ENCODE results near the gene PGLYRP3. TPM values are rescaled to one million over a fixed set of nuclear protein-coding genes. Genes with fewer than 3 reads are reported as not detected.

Gene PGLYRP3
- total RNA-seq, 1 experiment from 2014 or later = not detected

Other genes with a start within 250 kb of the PGLYRP3 start
- not detected in 2 replicates for gene SPRR2B, start 241.3 kb downstream of the PGLYRP3 start, total RNA-seq (2014; rRNA removed; shearing (Covaris generic))
- gene SPRR2E, start 218.4 kb downstream of the PGLYRP3 start, total RNA-seq (2014; rRNA removed; shearing (Covaris generic)) = not detected in 2 replicates
- gene SPRR2F, start 199.4 kb downstream of the PGLYRP3 start, total RNA-seq (2014; rRNA removed; shearing (Covaris generic)) = not detected in 2 replicates
- gene SPRR2G, start 162.1 kb downstream of the PGLYRP3 start, total RNA-seq (2014; rRNA removed; shearing (Covaris generic)) = not detected in 2 replicates
- gene LELP1, start 109.5 kb downstream of the PGLYRP3 start, total RNA-seq (2014; rRNA removed; shearing (Covaris generic)) = not detected in 2 replicates
- gene PRR9, start 95.4 kb downstream of the PGLYRP3 start, total RNA-seq (2014; rRNA removed; shearing (Covaris generic)) = not detected in 2 replicates
- gene LORICRIN, start 53.3 kb downstream of the PGLYRP3 start, total RNA-seq (2014; rRNA removed; shearing (Covaris generic)) = not detected in 2 replicates
- not detected in 2 replicates for gene PGLYRP4, start 35.9 kb upstream of the PGLYRP3 start, total RNA-seq (2014; rRNA removed; shearing (Covaris generic))
- not detected in 2 replicates for gene S100A9, start 44.9 kb upstream of the PGLYRP3 start, total RNA-seq (2014; rRNA removed; shearing (Covaris generic))
- gene S100A12, start 62.7 kb upstream of the PGLYRP3 start, total RNA-seq (2014; rRNA removed; shearing (Covaris generic)) = not detected in 2 replicates
- not detected in 2 replicates for gene S100A8, start 78.1 kb upstream of the PGLYRP3 start, total RNA-seq (2014; rRNA removed; shearing (Covaris generic))
- gene S100A7A, start 103.6 kb upstream of the PGLYRP3 start, total RNA-seq (2014; rRNA removed; shearing (Covaris generic)) = not detected in 2 replicates
- not detected in 2 replicates for gene S100A7, start 147.7 kb upstream of the PGLYRP3 start, total RNA-seq (2014; rRNA removed; shearing (Covaris generic))
- 38.8 and 48.3 TPM in 2 replicates for gene S100A6, start 223.0 kb upstream of the PGLYRP3 start, total RNA-seq (2014; rRNA removed; shearing (Covaris generic))
- gene S100A5, start 228.0 kb upstream of the PGLYRP3 start, total RNA-seq (2014; rRNA removed; shearing (Covaris generic)) = not detected in 2 replicates
- gene S100A4, start 232.9 kb upstream of the PGLYRP3 start, total RNA-seq (2014; rRNA removed; shearing (Covaris generic)) = 1.0 and 2.1 TPM in 2 replicates
- 0.38 and 1.0 TPM in 2 replicates for gene S100A3, start 236.3 kb upstream of the PGLYRP3 start, total RNA-seq (2014; rRNA removed; shearing (Covaris generic))